Right lobe of liver (tissue), 4 donors: Measurements from ENCODE around the gene ACBD6.

Source experiments
- POLR2A ChIP-seq: fragments of 450-650 bp; IDR thresholded peaks from one replicate; pipeline ENCODE4 v1.6.1; 2017; ENCODE audit warnings: antibody characterized with exemption, mild to moderate bottlenecking
- TF ChIP-seq, protein P1 (sequence below), 4 donors: fragments of 200-600 bp in 3 of 4; fragments of 450-650 bp in 1 of 4; IDR thresholded peaks; one replicate each; pipeline versions ENCODE4 v1.5.1 to v1.8.0; 2016 to 2022; ENCODE audit warnings: antibody characterized with exemption in 4 of 4, mild to moderate bottlenecking in 2 of 4
- donor health status: DM: no; HTN: no; CAD: no.
- donor health status: DM: no; HTN: no; CAD: no.
- donor health status: DM: no; HTN: yes; CAD: no.

DNA sequence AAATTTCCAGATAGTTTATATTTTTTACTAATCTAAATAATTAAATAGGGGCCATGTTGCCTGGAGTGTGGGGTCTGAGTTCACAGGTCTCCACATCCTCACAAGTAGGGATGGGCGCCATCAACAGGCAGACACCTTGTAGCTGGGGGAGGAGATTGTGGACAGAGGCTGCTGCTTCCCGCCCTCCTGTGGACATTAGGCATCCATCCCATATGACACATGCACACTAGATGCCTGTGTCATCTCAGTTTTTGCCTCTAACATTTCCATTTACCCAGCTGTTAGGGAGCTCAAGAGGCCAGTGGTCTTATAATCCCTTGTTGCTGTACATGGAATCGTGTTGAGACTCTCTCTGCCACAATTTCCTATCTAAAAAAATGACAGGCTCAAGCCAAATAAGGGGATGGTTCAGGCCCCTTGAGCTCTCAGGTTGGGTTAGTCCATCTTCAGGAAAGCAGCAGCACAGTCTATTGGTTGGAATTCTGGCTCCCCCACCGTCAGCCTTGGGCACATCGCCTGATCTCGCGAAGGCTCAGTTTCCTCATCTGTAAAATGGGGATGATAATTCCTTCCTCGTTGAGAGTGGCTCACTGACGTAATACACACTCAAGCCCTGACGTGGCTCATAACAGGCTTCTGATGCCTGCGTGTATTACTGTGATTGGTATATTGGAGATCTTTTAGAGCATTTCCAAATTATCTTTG is 258.7 kb downstream of the ACBD6 start:
- TF ChIP-seq, protein P1, sequence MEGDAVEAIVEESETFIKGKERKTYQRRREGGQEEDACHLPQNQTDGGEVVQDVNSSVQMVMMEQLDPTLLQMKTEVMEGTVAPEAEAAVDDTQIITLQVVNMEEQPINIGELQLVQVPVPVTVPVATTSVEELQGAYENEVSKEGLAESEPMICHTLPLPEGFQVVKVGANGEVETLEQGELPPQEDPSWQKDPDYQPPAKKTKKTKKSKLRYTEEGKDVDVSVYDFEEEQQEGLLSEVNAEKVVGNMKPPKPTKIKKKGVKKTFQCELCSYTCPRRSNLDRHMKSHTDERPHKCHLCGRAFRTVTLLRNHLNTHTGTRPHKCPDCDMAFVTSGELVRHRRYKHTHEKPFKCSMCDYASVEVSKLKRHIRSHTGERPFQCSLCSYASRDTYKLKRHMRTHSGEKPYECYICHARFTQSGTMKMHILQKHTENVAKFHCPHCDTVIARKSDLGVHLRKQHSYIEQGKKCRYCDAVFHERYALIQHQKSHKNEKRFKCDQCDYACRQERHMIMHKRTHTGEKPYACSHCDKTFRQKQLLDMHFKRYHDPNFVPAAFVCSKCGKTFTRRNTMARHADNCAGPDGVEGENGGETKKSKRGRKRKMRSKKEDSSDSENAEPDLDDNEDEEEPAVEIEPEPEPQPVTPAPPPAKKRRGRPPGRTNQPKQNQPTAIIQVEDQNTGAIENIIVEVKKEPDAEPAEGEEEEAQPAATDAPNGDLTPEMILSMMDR (IDR thresholded peaks at IDR 0.05): no peak
- TF ChIP-seq POLR2A: no peak
